Neural cell (in vitro differentiated cells): ENCODE data around the gene KCNK2.

ENCODE experiments used
- CTCF ChIP-seq: fragments of 450-650 bp; IDR thresholded peaks from 2 replicates; pipeline ENCODE4 v1.5.1; 2014; ENCODE audit warnings: antibody characterized with exemption, mild to moderate bottlenecking, moderate library complexity; ENCODE audit not compliant: poor library complexity, severe bottlenecking
- POLR2AphosphoS5 ChIP-seq: IDR thresholded peaks from 2 replicates; pipeline ENCODE4 v1.6.1; 2012

GRCh38 chr1:215081661-215082531, 641 bp upstream of the KCNK2 start:
- TF ChIP-seq CTCF: no peak
- no peak for TF ChIP-seq POLR2AphosphoS5
